ENCODE data around the gene DSN1. TPM values are rescaled to one million over a fixed set of nuclear protein-coding genes. Genes with fewer than 3 reads are reported as not detected.

Gene DSN1
- total and polyA plus RNA-seq, 10 of the 15 experiments (the other 5 are each of a cell fraction or from before 2014, with no cell fraction given), result 15.3 to 33.1 (median 21.7) TPM

- BruUV-seq (replicated peaks), result no TSS peak
- Histone ChIP-seq H2AFZ (ENCODE audit: control insufficient read depth, low read depth, low read length) (no peak overlapping the region), H3K27me3 (replicated peaks in 1 of 2; ENCODE audit: control insufficient read depth in 2 of 2, insufficient read depth in 2 of 2, low read length in 1 of 2) (no peaks in the 10 kb centered on the region), H3K4me2 (ENCODE audit: control insufficient read depth, insufficient read depth) (no peak overlapping the region), H3K27ac (ENCODE audit: control insufficient read depth, insufficient read depth) (no peak overlapping the region), H3K9me3 (replicated peaks; ENCODE audit: control insufficient read depth, insufficient read depth, low read length) (no peaks in the 10 kb centered on the region), H3K9ac (ENCODE audit: control insufficient read depth, insufficient read depth, low read length) (no peak overlapping the region), H3K4me3 (no peak overlapping the region), H4K20me1 (ENCODE audit: control insufficient read depth, insufficient read depth) (no peaks in the 10 kb centered on the region), H3K79me2 (ENCODE audit: control insufficient read depth, insufficient read depth, low read length) (no peaks in the 10 kb centered on the region), H3K36me3 (ENCODE audit: control insufficient read depth in 2 of 2, insufficient read depth in 2 of 2, low read length in 1 of 2) (no peaks in the 10 kb centered on the region), H3K4me1 (ENCODE audit: control insufficient read depth, insufficient read depth, low read length) (no peaks in the 10 kb centered on the region; the same call in 1 of the 2 replicates)
- no peak for ATAC-seq
- ChIA-PET CTCF (interaction anchor here (0.8 to 1.9 kb wide), 2 partner anchors 11 to 47 kb away, joined by 3 to 5 read pairs; partner anchors contain the start of gene DSN1), POLR2A (no interaction called here), RAD21 (ENCODE audit: unreplicated experiment) (interaction anchor here (1.0 kb wide), 1 partner anchor 8 kb away, joined by 3 read pairs; no protein-coding TSS in a partner anchor), SMC1A (ENCODE audit: uncharacterized antibody, unreplicated experiment) (interaction anchor here (1.6 kb wide), 1 partner anchor 10 kb away, joined by 3 read pairs; no protein-coding TSS in a partner anchor)
- WGBS (ENCODE audit: insufficient coverage, insufficient replicate concordance, low lambda C conversion rate, missing lambda C conversion rate), result 97% methylated on average over 3 of the region's 3 CpGs
- intact Hi-C loops (cut with micrococcal nuclease; ENCODE audit: unreplicated experiment), result no loop called here
- DNase-seq (ENCODE audit: low read depth, low spot score), result no peak
- in situ Hi-C loops (cut with MboI), result no loop called here
- TF ChIP-seq SREBF2 (IDR thresholded peaks at IDR 0.05; ENCODE audit: low read length) (no peak), POLR2A (IDR thresholded peaks at IDR 0.05; ENCODE audit: low read depth, low read length) (no peak), SIN3A (IDR thresholded peaks at IDR 0.05; ENCODE audit: low read depth, low read length) (no peak), ZSCAN29 (IDR thresholded peaks at IDR 0.05) (no peak), GABPA (IDR thresholded peaks at IDR 0.05; ENCODE audit: low read depth) (no peak), RAD51 (IDR thresholded peaks at IDR 0.05) (no peak), DPF2 (IDR thresholded peaks at IDR 0.05) (no peak), E4F1 (IDR thresholded peaks at IDR 0.05; ENCODE audit: borderline replicate concordance, partially characterized antibody) (no peak), POLR2AphosphoS2 (IDR thresholded peaks at IDR 0.05; ENCODE audit: low read depth, low read length) (no peak), EZH2 (IDR thresholded peaks at IDR 0.05; ENCODE audit: borderline replicate concordance, control insufficient read depth, low read depth, low read length) (no peak), EP300 (IDR thresholded peaks at IDR 0.05; ENCODE audit: borderline replicate concordance in 1 of 2, control insufficient read depth in 1 of 2, low read depth in 2 of 2, low read length in 2 of 2) (no peak), ZNF384 (IDR thresholded peaks at IDR 0.05; ENCODE audit: borderline replicate concordance, low read depth, low read length) (no peak), SMC3 (IDR thresholded peaks at IDR 0.05; ENCODE audit: borderline replicate concordance, low read length) (no peak), YBX1 (IDR thresholded peaks at IDR 0.05) (no peak), RBBP5 (conservative IDR thresholded peaks at IDR 0.05) (no peak)
- FAIRE-seq, result no peak
Measured at GRCh38 chr20:36726168-36726567, 47.4 kb downstream of the DSN1 start.
